ENCODE measurements around the gene UNC13D. TPM values are rescaled to one million over a fixed set of nuclear protein-coding genes. Genes with fewer than 3 reads are reported as not detected.
A peak's percentile ranks its signal among the peaks of the same experiment; 100 is the strongest.
"Not testable (repeated sequence)": the region's sequence is repeated elsewhere in the genome, so short reads cannot be mapped to it uniquely, and the experiment has no call there.

Gene UNC13D
- total RNA-seq, 2 donors from 2014 or later: 20.5 to 31.0 TPM

- no peak for DNase-seq
- no peak for ATAC-seq
- intact Hi-C loops (cut with DNase I, micrococcal nuclease): no loop called here
These were observed 30.9 kb downstream of the UNC13D start for GRCh38 chr17:75813081-75814020.

DNA sequence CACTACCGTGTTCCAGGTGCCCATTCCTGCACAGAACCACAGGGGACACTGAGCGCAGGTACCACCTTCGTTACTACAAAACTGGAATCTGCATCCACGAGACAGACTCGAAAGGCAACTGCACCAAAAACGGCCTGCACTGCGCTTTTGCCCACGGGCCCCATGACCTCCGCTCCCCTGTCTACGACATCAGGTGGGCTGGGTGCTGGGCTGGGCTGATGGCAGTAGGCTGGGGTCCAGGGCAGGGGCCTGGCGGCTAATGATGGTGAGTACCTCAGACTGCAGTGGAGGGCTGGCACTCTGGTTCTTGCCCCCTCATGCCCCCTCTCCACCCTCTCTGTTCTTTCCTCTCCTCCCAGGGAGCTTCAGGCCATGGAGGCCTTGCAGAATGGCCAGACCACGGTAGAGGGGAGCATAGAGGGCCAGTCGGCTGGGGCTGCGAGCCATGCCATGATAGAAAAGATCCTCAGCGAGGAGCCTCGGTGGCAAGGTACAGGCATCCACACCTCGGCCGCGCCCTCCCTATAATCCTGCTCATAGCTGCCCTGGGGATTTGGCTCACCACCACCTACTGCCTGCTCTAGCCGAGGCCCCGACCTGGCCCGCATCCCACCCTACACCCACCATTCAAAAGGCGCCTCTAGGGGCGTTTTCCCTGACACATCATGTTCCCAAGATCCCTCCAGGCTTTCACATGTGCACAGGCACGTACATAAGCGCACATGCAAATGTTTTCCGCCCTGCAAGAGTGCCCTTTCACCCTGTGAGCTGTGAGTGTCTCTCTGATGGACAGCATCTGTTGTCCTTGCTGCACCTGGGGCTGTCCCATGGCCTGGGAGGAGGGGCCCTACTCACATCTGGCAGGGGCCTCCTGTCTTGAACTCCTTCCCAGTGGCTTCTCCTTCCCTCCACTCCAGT is 31.8 kb downstream of the UNC13D start:
- ATAC-seq (no peak), DNase-seq (no peak)
- intact Hi-C loops (cut with DNase I, micrococcal nuclease): no loop called here

DNA sequence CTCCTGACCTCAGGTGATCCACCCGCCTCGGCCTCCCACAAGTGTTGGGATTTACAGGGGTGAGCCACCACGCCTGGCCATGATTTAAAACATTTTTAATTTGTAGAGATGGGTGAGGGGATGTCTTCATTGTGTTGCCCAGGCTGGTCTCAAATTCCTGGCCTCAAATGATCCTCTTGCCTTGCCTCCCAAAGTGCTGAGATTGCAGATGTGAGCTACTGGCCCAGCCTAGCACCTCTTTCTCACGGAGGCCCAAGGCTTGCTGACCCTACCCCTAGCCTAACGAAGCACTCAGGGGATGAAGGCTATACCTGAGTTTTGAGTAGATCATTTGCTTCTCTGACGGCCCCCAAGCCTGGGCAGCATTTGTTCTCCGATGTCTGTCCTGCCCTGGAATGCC is 33.0 kb downstream of the UNC13D start:
- ATAC-seq (no peak), DNase-seq (no peak)

DNA sequence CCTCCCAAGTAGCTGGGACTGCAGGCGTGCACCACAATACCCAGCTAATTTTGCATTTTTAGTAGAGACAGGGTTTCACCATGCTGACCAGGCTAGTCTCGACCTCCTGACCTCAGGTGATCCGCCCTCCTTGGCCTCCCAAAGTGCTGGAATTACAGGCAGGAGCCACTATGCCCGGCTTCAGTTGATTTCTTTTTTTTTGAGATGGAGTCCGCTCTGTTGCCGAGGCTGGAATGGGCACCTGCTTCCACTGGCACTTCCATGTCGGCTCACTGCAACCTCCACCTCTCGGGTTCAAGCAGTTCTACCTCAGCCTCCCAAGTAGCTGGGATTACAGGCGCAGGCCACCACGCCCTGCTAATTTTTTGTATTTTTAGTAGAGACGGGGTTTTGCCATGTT is 33.4 kb downstream of the UNC13D start:
- ATAC-seq; DNase-seq; intact Hi-C loops (cut with DNase I, micrococcal nuclease): not testable (repeated sequence)

More for the DNA sequence above, 33.0 kb downstream of the UNC13D start:
- intact Hi-C loops (cut with DNase I, micrococcal nuclease): no loop called here

GRCh38 chr17:75810216-75810615 is 34.0 kb downstream of the UNC13D start:
- intact Hi-C loops (cut with DNase I, micrococcal nuclease): no loop called here
- ATAC-seq: peak; percentile 98
- DNase-seq: peak; percentile 75 to 87

DNA sequence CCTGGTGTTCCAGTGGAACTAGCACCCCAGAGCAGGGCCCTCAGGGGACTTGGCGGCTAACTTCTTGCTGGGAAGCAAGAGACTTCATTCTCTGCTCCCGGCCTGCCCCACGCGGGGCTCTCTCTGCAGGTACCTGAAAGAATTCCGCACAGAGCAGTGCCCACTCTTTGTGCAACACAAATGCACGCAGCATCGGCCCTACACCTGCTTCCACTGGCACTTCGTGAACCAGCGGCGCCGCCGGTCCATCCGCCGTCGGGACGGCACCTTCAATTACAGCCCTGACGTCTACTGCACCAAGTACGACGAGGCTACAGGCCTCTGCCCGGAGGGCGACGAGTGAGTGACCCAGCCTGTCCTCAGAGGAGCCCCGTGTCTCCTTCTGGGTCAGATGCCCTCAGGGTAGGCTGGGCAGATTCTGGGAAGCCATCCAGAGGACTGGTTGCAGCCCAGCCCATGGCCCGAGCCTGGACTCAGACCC is 34.5 kb downstream of the UNC13D start:
- ATAC-seq (no peak), DNase-seq (no peak)
- intact Hi-C loops (cut with DNase I, micrococcal nuclease): no loop called here

- no peak for ATAC-seq
- intact Hi-C loops (cut with DNase I, micrococcal nuclease): no loop called here
- no peak for DNase-seq
These were observed 35.1 kb downstream of the UNC13D start for GRCh38 chr17:75808905-75809621.

- no peak for DNase-seq
- intact Hi-C loops (cut with DNase I, micrococcal nuclease): no loop called here
These were observed 35.7 kb downstream of the UNC13D start for GRCh38 chr17:75808549-75808904.

GRCh38 chr17:75807861-75808260 is 36.3 kb downstream of the UNC13D start:
- no peak for ATAC-seq
- intact Hi-C loops (cut with DNase I, micrococcal nuclease): no loop called here
- DNase-seq: no peak

More at GRCh38 chr17:75808549-75808904, 35.7 kb downstream of the UNC13D start:
- no peak for ATAC-seq

- DNase-seq: no peak
- intact Hi-C loops (cut with DNase I, micrococcal nuclease): no loop called here
- no peak for ATAC-seq
These were observed 37.2 kb downstream of the UNC13D start for GRCh38 chr17:75806822-75807500.

GRCh38 chr17:75803883-75804282 is 40.3 kb downstream of the UNC13D start:
- intact Hi-C loops (cut with DNase I, micrococcal nuclease): no loop called here
- no peak for ATAC-seq
- DNase-seq: no peak

GRCh38 chr17:75799402-75799801 is 44.8 kb downstream of the UNC13D start:
- intact Hi-C loops (cut with DNase I, micrococcal nuclease): no loop called here
- DNase-seq (no peak), ATAC-seq (no peak)

GRCh38 chr17:75795820-75796607 is 48.2 kb downstream of the UNC13D start:
- DNase-seq (no peak), ATAC-seq (peak; percentile 63)
- intact Hi-C loops (cut with DNase I, micrococcal nuclease): no loop called here

DNA sequence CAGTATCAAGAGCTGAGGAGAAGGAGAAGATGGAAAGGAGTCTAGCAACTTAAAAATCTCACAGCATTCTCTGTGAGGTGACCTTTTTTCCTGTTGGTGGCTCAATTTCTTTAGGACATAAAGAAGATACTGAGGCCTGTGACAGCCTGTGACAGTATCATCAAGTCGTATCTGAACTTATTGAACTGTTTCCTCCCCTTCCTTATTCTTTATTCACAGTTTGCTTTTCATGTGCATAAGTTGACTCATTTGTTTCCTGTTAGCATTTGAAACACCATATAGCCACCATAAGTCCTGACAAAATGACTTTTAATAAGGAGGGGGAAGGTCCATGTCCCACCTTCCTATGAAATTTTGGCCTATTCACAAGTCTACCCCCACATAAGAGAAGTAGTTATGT is 50.7 kb downstream of the UNC13D start:
- intact Hi-C loops (cut with DNase I, micrococcal nuclease): no loop called here
- DNase-seq: no peak
- no peak for ATAC-seq

DNA sequence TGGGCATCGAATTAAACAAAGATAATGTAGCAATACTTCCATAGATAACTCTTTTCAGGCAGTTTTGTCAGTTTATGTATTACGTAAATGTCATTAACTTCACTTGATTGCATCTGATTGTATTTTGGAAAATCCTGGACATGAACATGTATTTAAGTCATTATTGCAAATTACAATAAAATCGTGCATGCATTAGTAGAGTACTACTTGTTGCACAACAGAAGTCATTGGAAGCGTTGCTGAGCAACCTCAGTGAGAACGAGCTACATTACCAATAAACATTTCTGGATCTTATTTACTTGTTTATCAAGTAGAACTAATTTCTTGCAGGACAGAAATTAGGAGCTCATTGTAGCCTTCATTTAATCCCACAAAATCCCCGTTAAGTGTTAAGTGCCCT is 53.0 kb downstream of the UNC13D start:
- no peak for ATAC-seq
- intact Hi-C loops (cut with DNase I, micrococcal nuclease): no loop called here
- no peak for DNase-seq

DNA sequence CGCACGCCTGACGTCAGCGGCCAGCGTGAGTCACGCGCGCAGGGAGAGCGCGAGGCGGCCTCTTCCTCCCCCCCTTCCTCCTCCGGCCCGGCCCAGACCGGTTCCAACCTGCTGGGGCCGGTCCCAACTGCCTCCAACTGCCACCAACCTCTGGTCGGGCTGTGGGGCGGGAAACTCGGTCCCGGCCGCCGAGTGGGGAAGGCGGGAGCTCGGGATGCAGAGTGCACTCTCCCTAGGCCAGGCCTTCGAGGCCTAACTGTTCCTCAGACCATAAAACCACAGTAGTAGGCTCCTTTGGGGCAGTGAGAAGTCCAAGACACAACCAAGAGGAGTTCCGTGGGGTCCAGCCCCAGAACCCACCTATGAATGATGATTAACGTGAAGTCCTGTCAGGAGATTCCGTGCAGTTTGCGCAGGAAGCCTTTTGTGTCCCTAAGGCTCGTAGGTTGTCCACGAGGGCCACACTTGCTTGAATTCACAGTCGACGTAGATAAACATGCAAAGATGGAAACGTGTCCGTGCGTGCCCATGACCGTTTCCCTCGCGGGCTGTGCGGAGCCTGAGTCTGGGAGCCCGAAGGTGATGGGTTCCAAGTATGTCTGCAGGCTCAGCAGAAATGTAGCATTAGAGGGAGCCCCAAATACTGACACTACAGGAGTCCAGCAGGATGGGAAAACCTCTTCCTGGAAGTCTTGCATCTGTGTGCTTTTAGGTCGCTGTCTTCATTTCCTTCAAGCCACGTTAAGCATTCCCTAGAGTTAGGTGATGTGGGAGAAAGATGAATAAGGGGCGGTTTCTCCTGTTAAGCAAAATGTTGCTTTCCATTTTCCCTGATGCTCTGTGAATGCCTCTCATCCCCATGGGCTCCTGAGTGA is 59.0 kb downstream of the UNC13D start:
- ATAC-seq (peak; percentile 83), DNase-seq (peak; percentile 88 to 92)
- intact Hi-C loops (cut with DNase I, micrococcal nuclease): no loop called here
